H1 (cell line): Measurements from ENCODE around the gene UFSP2. TPM values are rescaled to one million over a fixed set of nuclear protein-coding genes. Genes with fewer than 3 reads are reported as not detected.

Source experiments
- CTCF ChIA-PET: fragments of 300-600 bp; sonication (Branson Sonifier 250); formaldehyde crosslinking; loops from one replicate; lab custom pipeline; 2021; ENCODE audit not compliant: partially characterized antibody; lab: Charles Lee
- POLR2A ChIA-PET: fragments of 300-600 bp; sonication (Branson Sonifier 250); formaldehyde crosslinking; loops from one replicate; lab custom pipeline; 2021; ENCODE audit warnings: inconsistent platforms; ENCODE audit not compliant: partially characterized antibody; lab: Charles Lee
- DNase-seq, 2 experiments: peaks; one replicate each; pipeline versions ENCODE4 v3.0.0 to v3.0.0-alpha.2; 2010 to 2022; ENCODE audit warnings: low spot score in 2 of 2, low read depth in 1 of 2, mixed read lengths in 1 of 2
- FAIRE-seq: peaks from 2 replicates; lab custom pipeline; 2011; peaks lifted over from hg19 to GRCh38; lab: Jason Lieb, UNC
- H2AFZ ChIP-seq: 2 replicates; pipeline ENCODE4 v1.8.1; 2012; ENCODE audit warnings: low read length, inconsistent platforms
- H2AK5ac ChIP-seq: 2 replicates; pipeline ENCODE4 v1.6.1; 2013; ENCODE audit warnings: low read depth, low read length
- H2BK120ac ChIP-seq: replicated peaks from 2 replicates; pipeline ENCODE3; 2013; ENCODE audit warnings: low read depth, low read length, inconsistent platforms
- H2BK12ac ChIP-seq: 2 replicates; pipeline ENCODE4 v1.6.1; 2013; ENCODE audit warnings: low read depth, low read length
- H2BK15ac ChIP-seq: 2 replicates; pipeline ENCODE4 v1.6.1; 2013; ENCODE audit warnings: low read length
- H2BK20ac ChIP-seq: 2 replicates; pipeline ENCODE4 v1.6.1; 2013; ENCODE audit warnings: low read length
- H2BK5ac ChIP-seq: 2 replicates; pipeline ENCODE4 v1.6.1; 2013; ENCODE audit warnings: low read depth, low read length
- H3K14ac ChIP-seq: 2 replicates; pipeline ENCODE4 v1.6.1; 2013; ENCODE audit warnings: inconsistent platforms; ENCODE audit not compliant: insufficient read length
- H3K18ac ChIP-seq: 2 replicates; pipeline ENCODE4 v1.6.1; 2013; ENCODE audit warnings: low read length; ENCODE audit errors: extremely low read depth
- H3K23ac ChIP-seq: 2 replicates; pipeline ENCODE4 v1.6.1; 2013; ENCODE audit warnings: inconsistent platforms; ENCODE audit not compliant: insufficient read length
- H3K23me2 ChIP-seq: 2 replicates; pipeline ENCODE4 v1.6.1; 2013; ENCODE audit warnings: low read depth, low read length
- H3K27ac ChIP-seq: 2 replicates; pipeline ENCODE4 v1.6.1; 2011; ENCODE audit warnings: low read depth, low read length, inconsistent platforms
- H3K27me3 ChIP-seq, 4 experiments: replicated peaks in 1 of 4; 1 replicate in 1 of 4; 2 replicates in 3 of 4; pipeline versions ENCODE4 v1.6.1 to v1.8.1; 2011 to 2013; ENCODE audit warnings: low read length in 3 of 4, mild to moderate bottlenecking in 3 of 4, inconsistent platforms in 2 of 4, mixed read lengths in 2 of 4, moderate library complexity in 1 of 4; ENCODE audit not compliant: control insufficient read depth in 3 of 4, insufficient read depth in 3 of 4; ENCODE audit errors: extremely low read depth in 1 of 4
- H3K36me3 ChIP-seq, 4 experiments: 2 replicates each; pipeline versions ENCODE4 v1.6.1 to v1.8.1; 2011 to 2013; ENCODE audit warnings: mild to moderate bottlenecking in 4 of 4, low read length in 3 of 4, moderate library complexity in 2 of 4, control low read depth in 1 of 4, inconsistent platforms in 1 of 4; ENCODE audit not compliant: insufficient read depth in 4 of 4, control insufficient read depth in 2 of 4
- H3K4ac ChIP-seq: replicated peaks from 2 replicates; pipeline ENCODE3; 2013; ENCODE audit warnings: low read length, low read depth, mixed read lengths, inconsistent platforms; ENCODE audit not compliant: insufficient read length
- H3K4me1 ChIP-seq, 4 experiments: replicated peaks in 1 of 4; 1 replicate in 1 of 4; 2 replicates in 3 of 4; pipeline versions ENCODE4 v1.6.1 to v1.8.1; 2011 to 2013; ENCODE audit warnings: low read length in 3 of 4, inconsistent platforms in 2 of 4, mixed read lengths in 1 of 4; ENCODE audit not compliant: insufficient read depth in 4 of 4, control insufficient read depth in 3 of 4
- H3K4me2 ChIP-seq, 2 experiments: 2 replicates each; pipeline versions ENCODE4 v1.6.1 to v1.8.1; 2011 to 2013; ENCODE audit warnings: low read depth in 2 of 2, low read length in 2 of 2, control low read depth in 1 of 2, inconsistent platforms in 1 of 2, mild to moderate bottlenecking in 1 of 2; ENCODE audit not compliant: insufficient read depth in 1 of 2
- H3K4me3 ChIP-seq, 4 experiments: fragments of 200-600, 300-600 bp in 1 of 4; sonication (generic), shearing (Covaris generic), sonication (Bioruptor Twin) in 1 of 4; 2 replicates each; pipeline versions ENCODE4 v1.5.1 to v1.8.1; 2011 to 2016; ENCODE audit warnings: low read length in 4 of 4, low read depth in 3 of 4, control low read depth in 2 of 4, inconsistent platforms in 2 of 4, mild to moderate bottlenecking in 2 of 4, mixed read lengths in 1 of 4, moderate library complexity in 1 of 4; ENCODE audit not compliant: insufficient read depth in 2 of 4; ENCODE audit errors: extremely low read depth in 1 of 4
- H3K56ac ChIP-seq: replicated peaks from 2 replicates; pipeline ENCODE3; 2013; ENCODE audit warnings: low read depth, mild to moderate bottlenecking, mixed read lengths, low read length, inconsistent platforms; ENCODE audit not compliant: insufficient read length
- H3K79me1 ChIP-seq: 2 replicates; pipeline ENCODE4 v1.6.1; 2013; ENCODE audit warnings: low read depth, low read length, control low read depth
- H3K79me2 ChIP-seq, 2 experiments: 2 replicates each; pipeline versions ENCODE4 v1.6.1 to v1.8.1; 2012 to 2013; ENCODE audit warnings: low read length in 2 of 2, mild to moderate bottlenecking in 2 of 2, inconsistent platforms in 1 of 2; ENCODE audit not compliant: insufficient read depth in 2 of 2, control insufficient read depth in 1 of 2
- H3K9ac ChIP-seq, 4 experiments: replicated peaks in 1 of 4; 1 replicate in 1 of 4; 2 replicates in 3 of 4; pipeline versions ENCODE4 v1.6.1 to v1.8.1; 2011 to 2013; ENCODE audit warnings: low read depth in 3 of 4, low read length in 3 of 4, control low read depth in 2 of 4, mild to moderate bottlenecking in 2 of 4, moderate library complexity in 2 of 4, inconsistent platforms in 1 of 4; ENCODE audit errors: extremely low read depth in 1 of 4
- H3K9me3 ChIP-seq, 2 experiments: 2 replicates each; pipeline versions ENCODE4 v1.6.1 to v1.8.1; 2012 to 2013; ENCODE audit warnings: mild to moderate bottlenecking in 2 of 2, moderate library complexity in 2 of 2, control low read depth in 1 of 2, inconsistent platforms in 1 of 2, low read depth in 1 of 2, low read length in 1 of 2, mixed read lengths in 1 of 2; ENCODE audit not compliant: insufficient read depth in 2 of 2
- H4K20me1 ChIP-seq, 2 experiments: replicated peaks in 1 of 2; 2 replicates each; pipeline versions ENCODE3 to v1.8.1; 2011 to 2013; ENCODE audit warnings: inconsistent platforms in 2 of 2, low read length in 2 of 2, mild to moderate bottlenecking in 1 of 2; ENCODE audit not compliant: insufficient read depth in 2 of 2, control insufficient read depth in 1 of 2
- H4K5ac ChIP-seq: 2 replicates; pipeline ENCODE4 v1.6.1; 2013; ENCODE audit warnings: low read length, low read depth, mixed read lengths, inconsistent platforms; ENCODE audit not compliant: insufficient read length
- H4K8ac ChIP-seq: 2 replicates; pipeline ENCODE4 v1.8.0; 2013; ENCODE audit warnings: mild to moderate bottlenecking, moderate library complexity, low read length, inconsistent platforms; ENCODE audit not compliant: insufficient read depth; ENCODE audit errors: extremely low read depth
- H4K91ac ChIP-seq: replicated peaks from 2 replicates; pipeline ENCODE3; 2013; ENCODE audit warnings: low read length, mixed read lengths, inconsistent platforms; ENCODE audit not compliant: insufficient read length
- SRF ChIP-seq: IDR thresholded peaks from 2 replicates; pipeline ENCODE4 v1.6.1; 2011; ENCODE audit warnings: mild to moderate bottlenecking, low read depth, low read length, moderate library complexity
- TCF12 ChIP-seq: IDR thresholded peaks from 2 replicates; pipeline ENCODE4 v1.6.1; 2011; ENCODE audit warnings: low read depth, mild to moderate bottlenecking, low read length
- ZNF274 ChIP-seq: IDR thresholded peaks from 2 replicates; pipeline ENCODE4 v1.7.0; 2012; ENCODE audit warnings: low read length, borderline replicate concordance; ENCODE audit errors: extremely low read depth
- WGBS, 2 experiments: shearing (Covaris generic) in 1 of 2; methylation state at CpG; one replicate each; pipeline versions ENCODE4 v1.1.6 to v1.1.7; 2013 to 2015; ENCODE audit warnings: low lambda C conversion rate in 2 of 2, mixed read lengths in 2 of 2, inconsistent platforms in 1 of 2, low coverage in 1 of 2, missing lambda C conversion rate in 1 of 2; ENCODE audit not compliant: insufficient replicate concordance in 2 of 2, insufficient coverage in 1 of 2, insufficient read length in 1 of 2; ENCODE audit errors: extremely low coverage in 1 of 2, missing lambda C conversion rate in 1 of 2; 5-methylcytosine and 5-hydroxymethylcytosine counted together
- polyA plus RNA-seq, 7 experiments: library from polyadenylated mRNA; depleted of rRNA in 3 of 7; stranded (reverse) in 5 of 7; unstranded in 2 of 7; fragments of >200 nt in 5 of 7; fragments of 200-250 nt in 2 of 7; gene quantifications; 1 replicate in 5 of 7; 2 replicates in 1 of 7; 4 replicates in 1 of 7; pipeline versions ENCODE4 v1.2.1 to v1.2.3, GENCODE V29; 2011 to 2013; ENCODE audit warnings: missing spikeins in 2 of 7, mixed read lengths in 2 of 7
- total RNA-seq: library from RNA; stranded (reverse); fragmentation: NEBNext Ultra II Directional; extraction: Animal tissue kit (Norgen Biotek cat#: 25700); gene quantifications from 2 replicates; pipeline ENCODE4 v1.2.1, GENCODE V29; 2021

The UFSP2 gene
- total and polyA plus RNA-seq, 2 of the 8 experiments (the other 6 are each of a cell fraction or from before 2014, with no cell fraction given), result 22.9 to 26.0 TPM

GRCh38 chr4:185463541-185463940 lies 37.8 kb upstream of the UFSP2 start:
- CTCF ChIA-PET, result interaction anchor here (0.8 to 1.9 kb wide), 2 partner anchors 37 to 575 kb away, joined by 3 to 6 read pairs; a partner anchor contains a TSS

More at GRCh38 chr4:185463541-185463940, 37.8 kb upstream of the UFSP2 start:
- H3K23me2 ChIP-seq, result no peaks in the 10 kb centered on the region
- H3K56ac ChIP-seq, result no peak overlapping the region
- POLR2A ChIA-PET, result interaction anchor here (0.9 kb wide), 1 partner anchor 10 kb away, joined by 3 read pairs; no protein-coding TSS in a partner anchor
- H3K9me3 ChIP-seq, result no peaks in the 10 kb centered on the region
- H3K79me1 ChIP-seq, result no peaks in the 10 kb centered on the region
- no peak for FAIRE-seq
- no peak overlapping the region for H2BK20ac ChIP-seq
- H3K4me2 ChIP-seq, result no peak overlapping the region
- H2BK5ac ChIP-seq, result no peak overlapping the region
- no peak overlapping the region for H2BK120ac ChIP-seq
- no peak for DNase-seq
- no peaks in the 10 kb centered on the region for H3K79me2 ChIP-seq
- H3K14ac ChIP-seq, result no peak overlapping the region
- TF ChIP-seq TCF12 (no peak), ZNF274 (no peak), SRF (no peak)
- no peak overlapping the region for H3K27ac ChIP-seq
- H3K18ac ChIP-seq, result no peak overlapping the region
- no peak overlapping the region for H4K8ac ChIP-seq
- no peak overlapping the region for H3K4me3 ChIP-seq
- H4K91ac ChIP-seq, result no peak overlapping the region
- no peaks in the 10 kb centered on the region for H4K20me1 ChIP-seq
- H4K5ac ChIP-seq, result no peak overlapping the region
- H3K23ac ChIP-seq, result no peak overlapping the region
- H3K36me3 ChIP-seq, result no peaks in the 10 kb centered on the region
- no peaks in the 10 kb centered on the region; a peak in 3 of 7 replicates for H3K4me1 ChIP-seq
- H3K27me3 ChIP-seq, result no peaks in the 10 kb centered on the region
- H3K9ac ChIP-seq, result no peak overlapping the region
- 86% methylated on average over 6 of the region's 6 CpGs; no CpG with 5 or more reads in 1 of the 2 experiments for WGBS, 2 experiments
- H3K4ac ChIP-seq, result no peak overlapping the region
- no peak overlapping the region for H2BK12ac ChIP-seq
- no peak overlapping the region for H2AK5ac ChIP-seq
- H2BK15ac ChIP-seq, result no peak overlapping the region
- no peak overlapping the region for H2AFZ ChIP-seq
